Measurements from ENCODE around the gene KTN1.

KTN1 gene

GRCh38 chr14:55605793-55606192 lies 25.8 kb downstream of the KTN1 start:
- DNase-seq (ENCODE audit: low read depth), result no peak
- H3K4me3 ChIP-seq (ENCODE audit: low read length), result no peak overlapping the region
- no peak for TF ChIP-seq CTCF (IDR thresholded peaks at IDR 0.05; ENCODE audit: insufficient read depth, low read depth, low read length, missing control alignments)

- TF ChIP-seq CTCF (IDR thresholded peaks at IDR 0.05; ENCODE audit: insufficient read depth, low read depth, low read length, missing control alignments), result no peak
- no peak overlapping the region for H3K4me3 ChIP-seq (ENCODE audit: low read length)
These were observed 27.4 kb downstream of the KTN1 start for GRCh38 chr14:55607386-55607785.

GRCh38 chr14:55609681-55610080 lies 29.7 kb downstream of the KTN1 start:
- no peak for DNase-seq (ENCODE audit: low read depth)
- TF ChIP-seq CTCF (IDR thresholded peaks at IDR 0.05; ENCODE audit: insufficient read depth, low read depth, low read length, missing control alignments), result no peak
- no peak overlapping the region for H3K4me3 ChIP-seq (ENCODE audit: low read length)

More at GRCh38 chr14:55607386-55607785, 27.4 kb downstream of the KTN1 start:
- no peak for DNase-seq (ENCODE audit: low read depth)

GRCh38 chr14:55610713-55611370 lies 30.8 kb downstream of the KTN1 start:
- no peak overlapping the region for H3K4me3 ChIP-seq (ENCODE audit: low read length)
- no peak for TF ChIP-seq CTCF (IDR thresholded peaks at IDR 0.05; ENCODE audit: insufficient read depth, low read depth, low read length, missing control alignments)
- no peak for DNase-seq (ENCODE audit: low read depth)

- no peak overlapping the region for H3K4me3 ChIP-seq (ENCODE audit: low read length)
- no peak for TF ChIP-seq CTCF (IDR thresholded peaks at IDR 0.05; ENCODE audit: insufficient read depth, low read depth, low read length, missing control alignments)
- DNase-seq (ENCODE audit: low read depth), result no peak
These were observed 31.9 kb downstream of the KTN1 start for GRCh38 chr14:55611859-55612258.

GRCh38 chr14:55614304-55614703 lies 34.3 kb downstream of the KTN1 start:
- DNase-seq (ENCODE audit: low read depth), result no peak
- no peak for TF ChIP-seq CTCF (IDR thresholded peaks at IDR 0.05; ENCODE audit: insufficient read depth, low read depth, low read length, missing control alignments)
- no peak overlapping the region for H3K4me3 ChIP-seq (ENCODE audit: low read length)

GRCh38 chr14:55620277-55620676 lies 40.3 kb downstream of the KTN1 start:
- DNase-seq (ENCODE audit: low read depth), result no peak
- no peak for TF ChIP-seq CTCF (IDR thresholded peaks at IDR 0.05; ENCODE audit: insufficient read depth, low read depth, low read length, missing control alignments)
- H3K4me3 ChIP-seq (ENCODE audit: low read length), result no peak overlapping the region
